ENCODE measurements around the gene DCBLD1.
"Not testable (repeated sequence)": the region's sequence is repeated elsewhere in the genome, so short reads cannot be mapped to it uniquely, and the experiment has no call there.

Gene DCBLD1

GRCh38 chr6:117503211-117503610, 20.7 kb downstream of the DCBLD1 start:
- DNase-seq: no peak

- no peak for DNase-seq
Measured at GRCh38 chr6:117504478-117505144, 22.1 kb downstream of the DCBLD1 start.

- no peak for DNase-seq
Measured at GRCh38 chr6:117505311-117505710, 22.8 kb downstream of the DCBLD1 start.

GRCh38 chr6:117506180-117506835, 23.8 kb downstream of the DCBLD1 start:
- no peak for DNase-seq

- no peak for DNase-seq
Measured at GRCh38 chr6:117506907-117507306, 24.4 kb downstream of the DCBLD1 start.

GRCh38 chr6:117508450-117508971, 26.0 kb downstream of the DCBLD1 start:
- DNase-seq: no peak

GRCh38 chr6:117509021-117509420, 26.5 kb downstream of the DCBLD1 start:
- no peak for DNase-seq

- DNase-seq: no peak
Measured at GRCh38 chr6:117512056-117512828, 29.8 kb downstream of the DCBLD1 start.

GRCh38 chr6:117512987-117513573, 30.6 kb downstream of the DCBLD1 start:
- no peak for DNase-seq

GRCh38 chr6:117513778-117514365, 31.4 kb downstream of the DCBLD1 start:
- no peak for DNase-seq

GRCh38 chr6:117514655-117515054, 32.2 kb downstream of the DCBLD1 start:
- DNase-seq: no peak

GRCh38 chr6:117515326-117515725, 32.9 kb downstream of the DCBLD1 start:
- DNase-seq: no peak

GRCh38 chr6:117517995-117518394, 35.5 kb downstream of the DCBLD1 start:
- DNase-seq: not testable (repeated sequence)

- DNase-seq: no peak
Measured at GRCh38 chr6:117518870-117519269, 36.4 kb downstream of the DCBLD1 start.

- no peak for DNase-seq
Measured at GRCh38 chr6:117520603-117521395, 38.3 kb downstream of the DCBLD1 start.

- DNase-seq: no peak
Measured at GRCh38 chr6:117521791-117522502, 39.5 kb downstream of the DCBLD1 start.

GRCh38 chr6:117525607-117526006, 43.1 kb downstream of the DCBLD1 start:
- DNase-seq: no peak

- DNase-seq: no peak
Measured at GRCh38 chr6:117530467-117531242, 48.2 kb downstream of the DCBLD1 start.

- no peak for DNase-seq
Measured at GRCh38 chr6:117531346-117531745, 48.9 kb downstream of the DCBLD1 start.

Data from left hindlimb (tissue), 1 donor.